Activated CD8-positive, alpha-beta memory T cell treated with anti-CD3 and anti-CD28 coated beads, Interleukin-2, amount 50 U/mL, for 48 hours (primary cell): Measurements from ENCODE around the gene MTCH1.

Source experiments
- DNase-seq: peaks from one replicate; pipeline ENCODE4 v3.0.0-alpha.2; 2020

The MTCH1 gene

GRCh38 chr6:36920546-36920945 lies 65.5 kb downstream of the MTCH1 start:
- DNase-seq, result no peak

GRCh38 chr6:36920049-36920448 lies 65.9 kb downstream of the MTCH1 start:
- no peak for DNase-seq
